D341Med (cell line): Measurements from ENCODE around the gene SPG11.
A peak's percentile ranks its signal among the peaks of the same experiment; 100 is the strongest.
"Not testable (repeated sequence)": the region's sequence is repeated elsewhere in the genome, so short reads cannot be mapped to it uniquely, and the experiment has no call there.

Experiments used
- DNase-seq: peaks from one replicate; pipeline ENCODE4 v3.0.0; 2012; ENCODE audit warnings: low spot score

Gene SPG11

GRCh38 chr15:44603126-44603525, 60.3 kb downstream of the SPG11 start:
- no peak for DNase-seq

DNA sequence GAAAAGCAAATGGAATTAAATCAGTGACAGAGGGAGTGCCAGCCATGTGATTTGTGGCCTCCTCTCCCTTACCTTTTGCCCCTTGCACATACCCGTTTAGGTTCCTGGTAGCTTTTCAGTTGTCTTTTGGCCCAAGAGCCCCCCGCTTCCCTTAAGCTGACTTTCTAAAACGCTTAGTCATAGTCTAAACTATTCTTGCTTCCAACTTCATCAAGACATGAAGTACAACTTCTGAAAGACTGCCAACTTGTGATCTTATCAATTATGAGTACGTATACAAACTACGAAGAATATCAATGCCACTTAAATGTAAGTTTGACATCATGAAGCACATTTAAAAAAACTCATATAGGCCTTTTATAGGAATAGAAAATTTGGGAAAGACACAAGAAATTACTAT, 64.6 kb downstream of the SPG11 start:
- no peak for DNase-seq

DNA sequence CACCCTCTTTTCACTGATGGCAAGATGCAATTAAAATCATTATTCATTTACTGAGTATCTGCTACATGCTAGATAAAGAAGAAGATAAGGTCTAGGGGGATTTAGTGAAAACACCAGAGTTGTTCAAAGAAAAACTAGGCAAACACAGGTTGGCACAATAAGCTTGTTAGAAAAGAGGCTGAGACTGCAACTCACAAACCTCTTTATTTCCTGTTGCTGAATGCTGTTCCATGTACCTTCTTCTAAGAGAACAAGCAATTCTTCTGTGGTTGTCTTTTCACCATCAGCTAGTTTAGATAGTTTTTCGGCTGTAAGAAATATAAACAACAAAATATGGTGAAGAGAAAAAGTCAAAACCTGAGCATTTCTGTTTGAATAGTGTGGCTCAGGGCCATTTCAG, 65.4 kb downstream of the SPG11 start:
- no peak for DNase-seq

DNA sequence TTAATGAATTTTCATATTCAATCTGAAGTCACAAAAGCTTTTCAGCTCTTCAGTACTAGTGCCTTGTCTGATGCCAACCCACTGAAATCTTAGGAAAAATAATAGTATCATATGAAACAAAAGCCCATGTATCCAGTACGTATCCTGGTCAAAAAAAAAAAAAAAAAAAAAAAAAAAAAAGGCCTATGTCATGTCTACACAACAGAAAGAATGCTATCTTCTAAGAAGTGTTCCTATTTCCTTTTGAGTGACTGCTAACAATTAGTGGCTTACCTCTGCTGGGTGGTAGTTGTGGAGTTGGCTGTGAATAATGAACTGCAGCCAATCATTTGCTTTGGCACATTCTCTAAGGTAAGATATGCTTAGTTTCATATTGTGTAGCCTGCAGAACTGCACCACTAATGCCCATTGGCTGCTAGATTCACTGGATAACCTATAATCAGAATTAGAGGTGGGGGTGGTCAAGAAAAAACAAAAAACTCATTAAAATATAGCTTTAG, 66.9 kb downstream of the SPG11 start:
- no peak for DNase-seq

DNA sequence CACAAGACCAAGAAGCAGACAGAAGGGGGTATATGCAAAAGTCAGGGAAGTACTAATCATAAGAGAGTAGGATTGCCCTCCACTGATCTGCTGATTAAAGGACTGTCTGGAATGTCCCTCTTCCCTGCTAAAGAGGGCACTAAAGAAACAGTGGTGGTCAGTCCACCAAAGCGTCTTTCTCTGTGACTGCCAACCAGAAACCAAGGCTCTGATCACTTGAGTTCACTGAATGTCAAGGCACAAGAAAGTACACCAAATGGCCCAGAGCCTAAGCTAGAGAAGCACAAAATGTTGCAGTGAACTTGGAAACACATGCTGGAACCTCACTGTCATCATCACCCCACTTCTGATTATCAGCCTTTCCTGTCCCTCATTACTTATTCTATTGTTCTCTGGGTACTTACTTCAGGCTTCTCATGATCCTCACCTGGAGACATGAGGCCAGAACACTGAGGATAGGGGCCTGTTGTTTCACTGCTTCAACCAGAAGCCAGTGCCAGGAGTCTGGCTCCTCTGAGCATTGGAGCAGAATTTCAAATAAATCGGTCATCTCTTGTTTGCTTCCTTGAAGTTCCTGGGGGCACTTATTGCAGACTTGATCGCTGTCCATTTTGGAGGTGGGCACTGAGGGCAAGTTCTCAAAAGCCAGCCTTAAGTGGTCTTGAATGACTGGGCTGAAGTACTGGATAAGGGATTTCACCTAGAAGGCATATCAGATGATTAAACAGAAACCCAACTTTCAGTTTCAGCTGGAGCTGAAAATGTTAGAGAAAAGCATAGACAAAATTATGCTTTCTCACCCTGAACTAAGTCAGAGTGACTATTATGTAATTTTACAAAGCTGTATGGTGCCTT, 67.6 kb downstream of the SPG11 start:
- DNase-seq = no peak

DNA sequence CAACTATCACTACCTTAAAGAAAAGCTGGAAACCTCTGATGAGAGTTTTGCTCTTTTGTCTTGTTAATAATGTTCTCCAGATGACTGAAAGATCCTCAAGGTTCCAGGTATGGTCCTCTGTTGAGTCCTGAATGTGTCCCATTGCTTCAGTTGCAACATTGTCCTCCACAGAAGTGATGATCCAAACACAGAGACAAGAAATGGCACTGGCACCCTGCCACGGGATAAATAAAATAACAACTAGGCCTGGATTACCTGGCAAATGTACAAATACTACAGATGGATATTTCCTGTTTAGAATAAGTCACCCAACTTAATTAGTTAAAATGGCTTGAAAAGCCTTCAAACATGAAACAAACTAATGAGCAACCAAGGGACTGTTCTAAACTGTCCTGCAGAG, 68.2 kb downstream of the SPG11 start:
- DNase-seq = no peak

DNA sequence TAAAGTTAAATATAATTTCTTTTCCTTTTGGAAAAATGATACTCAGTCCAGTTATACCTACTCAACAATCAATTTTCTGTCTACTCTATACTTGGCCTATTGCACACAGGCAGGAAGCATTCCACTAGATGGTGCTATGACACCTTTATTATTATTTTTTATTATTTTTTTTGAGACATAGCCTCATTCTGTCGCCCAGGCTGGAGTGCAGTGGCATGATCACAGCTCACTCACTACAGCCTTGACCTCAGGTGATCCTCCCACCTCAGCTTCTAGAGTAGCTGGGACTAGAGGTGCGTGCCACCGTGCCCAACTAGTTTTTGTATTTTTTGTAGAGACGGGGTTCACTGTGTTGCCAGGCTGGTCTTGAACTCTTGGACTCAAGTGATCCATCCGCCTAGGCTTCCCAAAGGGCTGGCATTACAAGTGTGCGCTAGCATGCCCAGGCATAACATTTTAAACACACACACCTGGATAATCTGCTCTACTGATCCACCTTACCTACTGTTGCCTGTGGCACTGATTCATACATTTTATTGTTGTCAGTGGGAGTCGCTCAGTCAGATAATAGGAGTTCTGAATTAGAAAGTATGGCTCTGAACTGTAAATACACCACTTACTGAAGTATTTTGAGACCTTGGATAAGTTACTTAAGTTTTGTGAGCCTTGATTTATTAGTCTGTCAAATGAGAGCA, 70.3 kb downstream of the SPG11 start:
- DNase-seq = no peak

GRCh38 chr15:44591326-44591725, 72.1 kb downstream of the SPG11 start:
- DNase-seq = no peak

GRCh38 chr15:44588541-44588940, 74.9 kb downstream of the SPG11 start:
- DNase-seq = no peak

- no peak for DNase-seq
Observed at GRCh38 chr15:44585633-44586032, 77.8 kb downstream of the SPG11 start.

GRCh38 chr15:44584162-44584749, 79.2 kb downstream of the SPG11 start:
- DNase-seq = peak; percentile 78

- no peak for DNase-seq
Observed at GRCh38 chr15:44580105-44580504, 83.4 kb downstream of the SPG11 start.

DNA sequence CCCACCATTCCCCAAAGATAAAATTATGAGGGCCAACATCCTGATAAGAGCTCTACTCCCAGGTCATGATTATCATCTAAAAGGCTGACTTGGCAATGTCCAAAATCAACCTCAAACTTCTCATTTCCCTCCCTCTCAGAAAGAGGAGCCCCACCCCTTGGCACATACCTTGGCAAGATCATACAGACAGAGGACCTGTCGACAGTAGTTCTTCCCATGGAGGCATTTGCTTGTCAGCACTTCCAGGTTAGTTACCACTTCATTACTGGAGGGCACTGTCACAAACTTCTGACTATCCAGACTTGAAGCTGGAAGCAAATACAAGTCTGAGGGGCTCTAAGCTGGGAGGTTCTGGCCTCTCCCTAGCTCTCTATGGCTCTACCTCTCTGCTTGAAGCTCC, 88.7 kb downstream of the SPG11 start:
- no peak for DNase-seq

- no peak for DNase-seq
Observed at GRCh38 chr15:44573386-44573785, 90.1 kb downstream of the SPG11 start.

DNA sequence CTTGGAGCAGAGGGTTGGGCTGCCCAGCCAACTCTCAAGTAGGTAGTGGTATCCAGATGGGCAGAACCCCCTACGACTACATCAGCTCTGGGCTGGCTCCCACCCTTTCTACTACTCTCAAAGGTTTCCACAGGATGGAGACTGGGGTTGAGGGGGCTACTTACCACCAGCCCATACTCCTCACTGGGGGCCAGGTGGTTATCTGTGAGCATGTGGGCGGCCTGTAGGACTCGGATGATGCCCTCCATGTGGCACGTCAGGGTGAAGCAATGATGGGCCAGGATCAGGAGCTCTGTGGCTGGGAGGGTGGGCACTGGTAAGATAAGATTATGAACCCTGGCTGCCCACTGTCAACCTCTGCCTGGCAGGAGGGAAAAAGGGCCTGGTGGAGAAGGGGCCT, 93.1 kb downstream of the SPG11 start:
- DNase-seq = peak; percentile 24

- DNase-seq = no peak
Observed at GRCh38 chr15:44569316-44569715, 94.1 kb downstream of the SPG11 start.

- DNase-seq = no peak
Observed at GRCh38 chr15:44568338-44568737, 95.1 kb downstream of the SPG11 start.

DNA sequence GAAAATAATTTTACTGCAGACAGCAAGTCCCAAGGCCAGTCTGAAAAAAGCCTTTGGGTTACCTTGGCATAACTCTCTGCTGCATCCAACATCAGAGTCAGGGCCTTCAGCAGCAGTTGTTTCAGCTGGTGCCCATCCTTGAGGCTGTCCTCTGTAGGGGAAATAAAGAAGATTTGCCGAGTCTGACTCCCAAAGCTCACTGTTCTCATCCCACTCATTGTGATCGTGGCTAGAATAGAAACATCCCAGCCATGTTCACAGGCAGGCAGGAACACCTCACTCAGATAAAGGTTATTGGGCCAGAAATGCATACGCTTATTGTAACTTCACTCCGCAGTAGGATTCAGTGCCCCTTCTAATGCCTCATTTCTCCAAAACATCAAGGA, 97.3 kb downstream of the SPG11 start:
- DNase-seq = no peak

- no peak for DNase-seq
Observed at GRCh38 chr15:44565387-44566154, 97.9 kb downstream of the SPG11 start.

GRCh38 chr15:44560926-44561325, 102.5 kb downstream of the SPG11 start:
- DNase-seq = not testable (repeated sequence)

GRCh38 chr15:44554934-44555723, 108.3 kb downstream of the SPG11 start:
- no peak for DNase-seq
